MM.1S (cell line): ENCODE results near the gene SLC38A10.

ENCODE experiments used
- EZH2 ChIP-seq: fragments of 300-600 bp; sonication (generic); optimal IDR thresholded peaks from 2 replicates; pipeline ENCODE3; 2017; ENCODE audit warnings: low read depth, mild to moderate bottlenecking, antibody characterized with exemption, low read length, mixed read lengths
- EZH2phosphoT487 ChIP-seq: fragments of 300-600 bp; sonication (generic); IDR thresholded peaks from 2 replicates; pipeline ENCODE4 v1.6.1; 2018; ENCODE audit warnings: antibody characterized with exemption, low read length
- TF ChIP-seq, protein P1 (sequence below): fragments of 300-600 bp; sonication (generic); IDR thresholded peaks from 2 replicates; pipeline ENCODE4 v1.5.1; 2016; ENCODE audit warnings: antibody characterized with exemption, low read length, mixed read lengths

DNA sequence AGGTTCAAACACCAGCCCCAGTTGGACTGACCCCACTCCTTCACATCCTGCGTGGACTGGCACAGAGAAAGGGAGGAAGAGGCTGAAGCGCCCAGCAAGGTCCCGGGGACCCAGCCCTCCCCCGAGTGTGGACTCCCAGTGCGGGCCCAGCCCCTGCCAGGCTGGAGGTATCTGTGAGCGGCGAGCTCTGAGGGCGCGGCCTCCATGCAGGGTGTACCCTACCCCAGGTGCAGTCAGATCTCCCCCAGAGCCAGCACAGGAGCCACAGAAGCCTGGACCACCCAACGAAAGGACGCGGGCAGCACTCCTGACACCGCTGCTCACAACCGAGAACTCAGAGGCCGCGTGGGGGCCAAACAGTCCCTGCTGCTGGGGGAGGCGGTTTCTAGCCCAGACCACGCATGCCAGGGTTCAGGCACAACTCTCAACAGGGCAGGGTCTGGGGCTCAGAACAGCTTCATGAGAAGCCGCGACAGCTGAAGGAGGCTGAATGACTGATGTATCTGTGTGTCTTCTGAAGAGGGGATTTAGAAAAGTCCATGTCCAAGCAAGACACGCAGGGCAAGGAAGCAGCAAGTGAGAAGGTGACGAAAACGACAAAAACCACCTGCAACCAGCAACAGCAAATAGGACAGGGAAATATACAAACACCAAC is 8.5 kb downstream of the SLC38A10 start:
- TF ChIP-seq, protein P1, sequence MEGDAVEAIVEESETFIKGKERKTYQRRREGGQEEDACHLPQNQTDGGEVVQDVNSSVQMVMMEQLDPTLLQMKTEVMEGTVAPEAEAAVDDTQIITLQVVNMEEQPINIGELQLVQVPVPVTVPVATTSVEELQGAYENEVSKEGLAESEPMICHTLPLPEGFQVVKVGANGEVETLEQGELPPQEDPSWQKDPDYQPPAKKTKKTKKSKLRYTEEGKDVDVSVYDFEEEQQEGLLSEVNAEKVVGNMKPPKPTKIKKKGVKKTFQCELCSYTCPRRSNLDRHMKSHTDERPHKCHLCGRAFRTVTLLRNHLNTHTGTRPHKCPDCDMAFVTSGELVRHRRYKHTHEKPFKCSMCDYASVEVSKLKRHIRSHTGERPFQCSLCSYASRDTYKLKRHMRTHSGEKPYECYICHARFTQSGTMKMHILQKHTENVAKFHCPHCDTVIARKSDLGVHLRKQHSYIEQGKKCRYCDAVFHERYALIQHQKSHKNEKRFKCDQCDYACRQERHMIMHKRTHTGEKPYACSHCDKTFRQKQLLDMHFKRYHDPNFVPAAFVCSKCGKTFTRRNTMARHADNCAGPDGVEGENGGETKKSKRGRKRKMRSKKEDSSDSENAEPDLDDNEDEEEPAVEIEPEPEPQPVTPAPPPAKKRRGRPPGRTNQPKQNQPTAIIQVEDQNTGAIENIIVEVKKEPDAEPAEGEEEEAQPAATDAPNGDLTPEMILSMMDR, result no peak
- no peak for TF ChIP-seq EZH2
- no peak for TF ChIP-seq EZH2phosphoT487
